Coronary artery (tissue), 2 donors: ENCODE data around the gene GPC6.

Experiments
- DNase-seq: peaks from one replicate; pipeline ENCODE4 v3.0.0-alpha.2; 2017; ENCODE audit warnings: low spot score
- H3K27ac ChIP-seq, 2 donors: fragments of 200-600 bp; sonication (generic); one replicate each; pipeline ENCODE4 v1.5.1; 2016 to 2019
- H3K4me3 ChIP-seq: fragments of 200-600 bp; sonication (generic); 2 replicates; pipeline ENCODE4 v1.5.1; 2016; ENCODE audit warnings: mild to moderate bottlenecking, moderate library complexity
- CTCF ChIP-seq: fragments of 200-600 bp; sonication (generic); IDR thresholded peaks from one replicate; pipeline ENCODE4 v1.5.1; 2019; ENCODE audit warnings: antibody characterized with exemption

Gene GPC6

GRCh38 chr13:94236132-94236531 is 1009.5 kb downstream of the GPC6 start:
- no peak for TF ChIP-seq CTCF
- Histone ChIP-seq H3K27ac (no peak overlapping the region), H3K4me3 (no peak overlapping the region)
- DNase-seq, result no peak

GRCh38 chr13:94236872-94237271 is 1010.3 kb downstream of the GPC6 start:
- no peak overlapping the region for H3K4me3 ChIP-seq

GRCh38 chr13:94239135-94239534 is 1012.5 kb downstream of the GPC6 start:
- DNase-seq, result no peak

More at GRCh38 chr13:94236872-94237271, 1010.3 kb downstream of the GPC6 start:
- DNase-seq, result no peak
- H3K27ac ChIP-seq, result no peak overlapping the region
- TF ChIP-seq CTCF, result no peak

GRCh38 chr13:94242554-94242953 is 1015.9 kb downstream of the GPC6 start:
- Histone ChIP-seq H3K4me3 (no peak overlapping the region), H3K27ac (no peak overlapping the region)
- no peak for DNase-seq
- TF ChIP-seq CTCF, result no peak

More at GRCh38 chr13:94239135-94239534, 1012.5 kb downstream of the GPC6 start:
- Histone ChIP-seq H3K27ac (no peak overlapping the region), H3K4me3 (no peak overlapping the region)
- no peak for TF ChIP-seq CTCF

GRCh38 chr13:94243551-94243950 is 1016.9 kb downstream of the GPC6 start:
- no peak for TF ChIP-seq CTCF
- Histone ChIP-seq H3K27ac (no peak overlapping the region), H3K4me3 (no peak overlapping the region)
- no peak for DNase-seq

- TF ChIP-seq CTCF, result no peak
- no peak for DNase-seq
- no peak overlapping the region for H3K27ac ChIP-seq
- no peak overlapping the region for H3K4me3 ChIP-seq
Observed at GRCh38 chr13:94246495-94246894, 1019.9 kb downstream of the GPC6 start.

- Histone ChIP-seq H3K4me3 (no peak overlapping the region), H3K27ac (no peak overlapping the region)
- DNase-seq, result no peak
- TF ChIP-seq CTCF, result no peak
Observed at GRCh38 chr13:94247890-94248289, 1021.3 kb downstream of the GPC6 start.
